ENCODE results near the gene FTO.

FTO gene

DNA sequence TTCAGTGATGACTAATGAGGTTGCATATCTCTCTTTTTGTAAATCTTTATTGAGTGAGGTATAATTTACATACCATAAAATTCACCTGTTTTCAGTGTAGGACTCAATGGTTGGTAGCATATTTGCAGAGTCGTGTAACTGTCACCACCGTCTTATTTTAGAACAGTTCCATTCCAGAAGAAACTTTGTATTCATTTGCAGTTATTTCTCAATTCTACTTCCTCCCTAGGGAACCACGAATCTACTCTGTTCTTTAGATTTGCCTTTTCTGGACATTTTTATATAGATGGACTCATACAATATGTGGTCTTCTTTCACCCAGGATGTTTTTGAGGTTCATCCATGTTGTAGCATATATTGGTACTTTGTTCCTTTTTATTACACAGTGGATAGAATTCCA lies 3.7 kb downstream of the FTO start:
- no peak overlapping the region for H3K4me3 ChIP-seq (ENCODE audit: low read depth, low read length)
- no peak for DNase-seq (ENCODE audit: low read depth)
- TF ChIP-seq, protein P1, sequence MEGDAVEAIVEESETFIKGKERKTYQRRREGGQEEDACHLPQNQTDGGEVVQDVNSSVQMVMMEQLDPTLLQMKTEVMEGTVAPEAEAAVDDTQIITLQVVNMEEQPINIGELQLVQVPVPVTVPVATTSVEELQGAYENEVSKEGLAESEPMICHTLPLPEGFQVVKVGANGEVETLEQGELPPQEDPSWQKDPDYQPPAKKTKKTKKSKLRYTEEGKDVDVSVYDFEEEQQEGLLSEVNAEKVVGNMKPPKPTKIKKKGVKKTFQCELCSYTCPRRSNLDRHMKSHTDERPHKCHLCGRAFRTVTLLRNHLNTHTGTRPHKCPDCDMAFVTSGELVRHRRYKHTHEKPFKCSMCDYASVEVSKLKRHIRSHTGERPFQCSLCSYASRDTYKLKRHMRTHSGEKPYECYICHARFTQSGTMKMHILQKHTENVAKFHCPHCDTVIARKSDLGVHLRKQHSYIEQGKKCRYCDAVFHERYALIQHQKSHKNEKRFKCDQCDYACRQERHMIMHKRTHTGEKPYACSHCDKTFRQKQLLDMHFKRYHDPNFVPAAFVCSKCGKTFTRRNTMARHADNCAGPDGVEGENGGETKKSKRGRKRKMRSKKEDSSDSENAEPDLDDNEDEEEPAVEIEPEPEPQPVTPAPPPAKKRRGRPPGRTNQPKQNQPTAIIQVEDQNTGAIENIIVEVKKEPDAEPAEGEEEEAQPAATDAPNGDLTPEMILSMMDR (IDR thresholded peaks at IDR 0.05; ENCODE audit: low read depth, low read length, missing control alignments), result no peak

DNA sequence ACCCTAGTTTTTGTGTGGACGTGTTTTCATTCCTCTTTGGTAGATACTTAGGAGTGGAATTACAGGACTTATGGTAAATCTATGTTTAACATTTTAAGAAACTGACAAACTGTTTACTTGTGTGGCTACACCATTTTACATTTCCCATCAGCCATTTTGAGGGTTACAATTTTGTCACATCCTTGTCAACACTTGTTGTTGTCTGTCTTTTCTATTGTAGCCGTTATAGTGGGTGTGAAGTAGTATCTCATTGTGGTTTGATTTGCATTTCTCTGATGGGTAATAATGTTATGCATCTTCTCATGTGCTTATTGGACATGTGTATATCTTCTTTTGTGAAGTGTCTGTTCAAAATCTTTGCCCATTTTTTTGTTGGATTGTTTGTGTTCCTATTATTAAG lies 4.5 kb downstream of the FTO start:
- TF ChIP-seq, protein P1 (IDR thresholded peaks at IDR 0.05; ENCODE audit: low read depth, low read length, missing control alignments), result no peak
- no peak for DNase-seq (ENCODE audit: low read depth)
- no peak overlapping the region for H3K4me3 ChIP-seq (ENCODE audit: low read depth, low read length)

DNA sequence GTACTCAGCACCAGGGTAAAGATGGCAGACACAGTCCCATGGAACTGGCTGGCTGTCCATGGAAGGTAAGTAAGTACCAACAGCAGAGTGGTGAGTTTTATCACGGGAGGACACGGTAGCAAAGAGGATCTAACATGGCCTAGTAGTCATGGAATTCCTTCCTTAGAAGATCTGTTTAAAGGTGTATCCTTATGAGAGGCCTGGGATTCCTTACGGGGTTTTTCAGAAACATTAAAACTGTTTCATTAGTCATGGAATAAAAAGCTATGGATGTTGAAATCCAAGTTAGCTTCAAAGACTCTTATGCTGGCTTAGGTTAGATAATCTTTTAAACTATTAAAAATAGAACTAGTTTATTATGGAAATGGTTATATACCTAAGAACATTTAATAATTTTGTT lies 7.4 kb downstream of the FTO start:
- H3K4me3 ChIP-seq (ENCODE audit: low read depth, low read length), result no peak overlapping the region
- TF ChIP-seq, protein P1 (IDR thresholded peaks at IDR 0.05; ENCODE audit: low read depth, low read length, missing control alignments), result no peak
- DNase-seq (ENCODE audit: low read depth), result no peak

DNA sequence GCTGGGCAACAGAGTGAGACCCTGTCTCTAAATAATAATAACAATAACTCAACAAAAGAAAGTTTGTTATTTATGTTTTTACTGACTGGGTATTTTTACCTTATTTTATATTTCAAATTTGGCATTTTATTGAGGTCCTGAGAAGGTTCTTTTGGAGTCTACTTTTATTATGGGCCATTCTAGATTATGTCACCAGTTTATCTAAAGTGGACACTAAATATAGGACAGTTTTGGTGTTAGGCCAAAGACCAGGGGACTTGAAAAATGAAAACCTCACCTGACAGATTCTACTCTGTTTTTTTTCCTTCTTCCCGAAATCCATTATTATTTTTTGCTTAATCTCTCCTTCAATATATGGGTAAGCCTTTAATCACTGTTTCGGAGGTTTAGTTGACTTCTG lies 8.1 kb downstream of the FTO start:
- TF ChIP-seq, protein P1 (IDR thresholded peaks at IDR 0.05; ENCODE audit: low read depth, low read length, missing control alignments), result no peak
- no peak for DNase-seq (ENCODE audit: low read depth)
- no peak overlapping the region for H3K4me3 ChIP-seq (ENCODE audit: low read depth, low read length)

DNA sequence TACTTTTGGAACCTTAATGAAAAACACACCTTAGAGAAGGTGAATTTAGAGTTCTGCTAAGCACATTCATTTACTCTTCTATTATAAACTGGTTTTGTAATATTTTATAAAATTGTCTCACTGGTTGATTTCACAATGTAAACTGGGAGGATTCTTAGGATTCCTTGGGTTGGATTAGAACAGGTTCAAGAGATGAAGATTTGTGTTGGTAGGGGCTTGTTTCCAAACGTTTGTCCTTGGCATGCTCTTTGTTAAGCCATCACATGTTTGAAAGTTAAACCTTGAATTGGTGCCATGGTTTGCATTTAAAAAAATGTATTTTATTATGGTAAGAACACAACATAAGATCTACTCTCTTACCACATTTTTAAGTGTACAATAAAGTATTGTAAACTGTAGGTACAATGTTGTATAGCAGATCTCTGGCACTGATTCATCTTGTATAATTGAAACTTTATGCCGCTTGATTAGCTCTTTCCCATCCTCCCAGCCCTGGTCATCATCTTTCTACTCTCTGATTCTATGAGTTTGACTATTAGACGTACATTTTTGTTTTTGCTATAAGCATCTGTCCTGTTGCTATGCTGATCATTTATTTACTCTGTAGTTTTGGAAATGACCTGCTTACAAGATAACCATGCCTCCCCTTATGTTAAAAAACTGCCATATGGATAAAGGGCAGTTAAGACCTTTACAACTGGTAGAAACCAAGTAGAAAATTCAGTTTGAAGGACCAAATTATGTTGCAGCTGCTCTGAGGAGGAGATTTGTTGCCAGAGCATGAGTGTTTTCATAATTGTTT lies 9.6 kb downstream of the FTO start:
- no peak overlapping the region for H3K4me3 ChIP-seq (ENCODE audit: low read depth, low read length)
- TF ChIP-seq, protein P1 (IDR thresholded peaks at IDR 0.05; ENCODE audit: low read depth, low read length, missing control alignments), result no peak
- no peak for DNase-seq (ENCODE audit: low read depth)

DNA sequence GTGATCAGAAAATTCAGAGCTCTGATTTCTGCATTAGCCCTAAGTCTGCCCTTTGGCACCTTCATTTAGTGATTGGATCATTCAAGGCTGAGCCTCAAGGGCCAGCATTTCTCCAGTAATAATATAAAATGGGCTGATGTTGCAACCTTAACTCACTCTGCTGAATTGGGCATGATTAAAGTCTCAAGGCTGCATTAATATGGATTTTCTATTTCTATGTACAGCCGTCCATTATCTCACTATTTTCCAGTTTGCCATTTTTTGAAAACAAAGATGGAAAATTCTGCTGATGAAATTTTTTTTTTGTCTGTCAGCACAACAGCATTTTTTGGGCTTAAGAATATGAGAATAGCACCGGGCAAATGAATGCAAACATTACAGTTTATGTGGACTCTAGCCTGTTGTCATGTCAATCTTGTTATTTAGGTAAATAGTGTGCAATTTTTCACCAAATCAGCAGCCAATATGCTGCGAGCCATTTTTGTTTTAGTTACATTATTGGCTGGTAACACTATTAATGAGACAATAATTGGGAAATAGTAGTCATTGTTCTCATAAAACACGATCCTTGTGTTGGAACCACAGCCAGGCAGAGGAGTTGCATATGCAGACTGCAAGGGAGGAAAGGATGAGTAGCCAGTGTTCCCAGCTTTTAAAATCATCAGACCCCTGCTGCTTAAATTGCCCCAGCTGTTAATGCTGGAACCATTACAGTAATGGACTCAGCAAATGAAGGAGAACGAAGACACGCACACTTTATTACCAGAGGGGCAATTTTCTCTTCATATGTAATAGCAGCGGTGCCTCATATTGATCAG lies 10.5 kb downstream of the FTO start:
- TF ChIP-seq, protein P1 (IDR thresholded peaks at IDR 0.05; ENCODE audit: low read depth, low read length, missing control alignments), result no peak
- DNase-seq (ENCODE audit: low read depth), result no peak
- no peak overlapping the region for H3K4me3 ChIP-seq (ENCODE audit: low read depth, low read length)
